HEK293 (cell line): ENCODE data around the gene POM121L12.

Source experiments
- CTCF ChIA-PET: fragments of 350-600 bp; formaldehyde crosslinking; extraction: SDS; loops from one replicate; lab custom pipeline; 2021; ENCODE audit warnings: antibody characterized with exemption; lab: Yijun Ruan, JAX
- POLR2A ChIA-PET: fragments of 300-600 bp; formaldehyde crosslinking; extraction: SDS; loops from one replicate; lab custom pipeline; 2020; ENCODE audit warnings: antibody characterized with exemption, inconsistent platforms; lab: Yijun Ruan, JAX
- H3K27ac ChIP-seq: fragments of 200-500 bp; sonication (Bioruptor generic); 2 replicates; pipeline ENCODE4 v1.5.1; 2014; ENCODE audit warnings: low read depth, low read length, control low read depth, inconsistent platforms; ENCODE audit errors: extremely low read depth
- H3K36me3 ChIP-seq, 2 experiments: fragments of 200-500 bp in 1 of 2; sonication (Bioruptor generic) in 1 of 2; 1 replicate in 1 of 2; 2 replicates in 1 of 2; pipeline ENCODE4 v1.5.1; 2014 to 2017; ENCODE audit warnings: inconsistent platforms in 2 of 2, low read length in 2 of 2; ENCODE audit not compliant: control insufficient read depth in 2 of 2, insufficient read depth in 1 of 2
- H3K4me1 ChIP-seq: fragments of 200-500 bp; sonication (Bioruptor generic); 2 replicates; pipeline ENCODE4 v1.5.1; 2014; ENCODE audit warnings: mild to moderate bottlenecking, low read length, inconsistent platforms; ENCODE audit not compliant: control insufficient read depth, insufficient read depth
- H3K4me3 ChIP-seq: 2 replicates; pipeline ENCODE4 v1.5.1; 2011; ENCODE audit warnings: low read depth, mild to moderate bottlenecking, control low read depth, low read length, moderate library complexity
- H3K9me3 ChIP-seq: fragments of 200-500 bp; sonication (Bioruptor generic); 2 replicates; pipeline ENCODE4 v1.5.1; 2014; ENCODE audit warnings: low read depth, low read length, inconsistent platforms; ENCODE audit not compliant: control insufficient read depth, insufficient read depth
- GLIS1 ChIP-seq: fragments of 450-650 bp; formaldehyde crosslinking; IDR thresholded peaks from 2 replicates; pipeline ENCODE4 v1.5.1; 2016; ENCODE audit warnings: missing biosample characterization, missing genetic modification characterization
- IKZF3 ChIP-seq: fragments of 450-650 bp; IDR thresholded peaks from 2 replicates; pipeline ENCODE4 v1.5.0; 2018; ENCODE audit warnings: missing biosample characterization, mild to moderate bottlenecking, missing genetic modification characterization, moderate library complexity
- KLF10 ChIP-seq: fragments of 450-650 bp; IDR thresholded peaks from 2 replicates; pipeline ENCODE4 v1.5.1; 2018; ENCODE audit warnings: missing biosample characterization, mild to moderate bottlenecking, missing genetic modification characterization
- RBAK ChIP-seq: fragments of 450-650 bp; formaldehyde crosslinking; IDR thresholded peaks from 2 replicates; pipeline ENCODE4 v1.5.1; 2016; ENCODE audit warnings: missing biosample characterization, missing genetic modification characterization
- ZBTB7A ChIP-seq: fragments of 450-650 bp; formaldehyde crosslinking; IDR thresholded peaks from 2 replicates; pipeline ENCODE4 v1.5.1; 2016; ENCODE audit warnings: low read depth, missing biosample characterization, missing genetic modification characterization
- ZNF121 ChIP-seq: fragments of 450-650 bp; formaldehyde crosslinking; IDR thresholded peaks from 2 replicates; pipeline ENCODE4 v1.5.1; 2016; ENCODE audit warnings: missing biosample characterization, missing genetic modification characterization
- ZNF146 ChIP-seq: fragments of 450-650 bp; formaldehyde crosslinking; IDR thresholded peaks from 2 replicates; pipeline ENCODE4 v1.5.1; 2016; ENCODE audit warnings: missing biosample characterization, missing genetic modification characterization
- ZNF175 ChIP-seq: fragments of 450-650 bp; formaldehyde crosslinking; IDR thresholded peaks from 2 replicates; pipeline ENCODE4 v1.5.1; 2016; ENCODE audit warnings: missing biosample characterization, missing genetic modification characterization
- ZNF211 ChIP-seq: fragments of 450-650 bp; formaldehyde crosslinking; IDR thresholded peaks from 2 replicates; pipeline ENCODE4 v1.5.1; 2016; ENCODE audit warnings: low read depth, missing biosample characterization, missing genetic modification characterization
- ZNF311 ChIP-seq: fragments of 450-650 bp; formaldehyde crosslinking; IDR thresholded peaks from 2 replicates; pipeline ENCODE4 v1.5.1; 2017; ENCODE audit warnings: missing biosample characterization, missing genetic modification characterization, borderline replicate concordance
- ZNF354C ChIP-seq: fragments of 450-650 bp; formaldehyde crosslinking; IDR thresholded peaks from 2 replicates; pipeline ENCODE4 v1.5.1; 2016; ENCODE audit warnings: missing biosample characterization, missing genetic modification characterization, low read depth, borderline replicate concordance
- ZNF404 ChIP-seq: fragments of 450-650 bp; formaldehyde crosslinking; IDR thresholded peaks from 2 replicates; pipeline ENCODE4 v1.5.1; 2017; ENCODE audit warnings: missing biosample characterization, missing genetic modification characterization
- ZNF416 ChIP-seq: fragments of 450-650 bp; formaldehyde crosslinking; IDR thresholded peaks from 2 replicates; pipeline ENCODE4 v1.5.1; 2016; ENCODE audit warnings: missing biosample characterization, missing genetic modification characterization
- ZNF423 ChIP-seq: fragments of 450-650 bp; formaldehyde crosslinking; IDR thresholded peaks from 2 replicates; pipeline ENCODE4 v1.5.1; 2016; ENCODE audit warnings: missing biosample characterization, missing genetic modification characterization
- ZNF426 ChIP-seq: fragments of 450-650 bp; formaldehyde crosslinking; IDR thresholded peaks from 2 replicates; pipeline ENCODE4 v1.5.1; 2017; ENCODE audit warnings: missing biosample characterization, missing genetic modification characterization, mild to moderate bottlenecking, inconsistent platforms, moderate library complexity
- ZNF544 ChIP-seq: fragments of 450-650 bp; formaldehyde crosslinking; IDR thresholded peaks from 2 replicates; pipeline ENCODE4 v1.5.0; 2017; ENCODE audit warnings: missing biosample characterization, missing genetic modification characterization
- ZNF558 ChIP-seq: fragments of 450-650 bp; formaldehyde crosslinking; IDR thresholded peaks from 2 replicates; pipeline ENCODE4 v1.5.1; 2016; ENCODE audit warnings: missing biosample characterization, missing genetic modification characterization
- ZNF626 ChIP-seq: fragments of 450-650 bp; sonication (Bioruptor Pico); formaldehyde crosslinking; IDR thresholded peaks from 2 replicates; pipeline ENCODE4 v1.5.1; 2018; ENCODE audit warnings: missing biosample characterization, missing genetic modification characterization, inconsistent platforms
- ZNF645 ChIP-seq: fragments of 450-650 bp; formaldehyde crosslinking; IDR thresholded peaks from 2 replicates; pipeline ENCODE4; 2016; ENCODE audit warnings: missing biosample characterization, missing genetic modification characterization
- ZNF670 ChIP-seq: fragments of 450-650 bp; formaldehyde crosslinking; IDR thresholded peaks from 2 replicates; pipeline ENCODE4 v1.5.1; 2016; ENCODE audit warnings: missing biosample characterization, missing genetic modification characterization, low read depth
- ZNF791 ChIP-seq: fragments of 450-650 bp; formaldehyde crosslinking; IDR thresholded peaks from 2 replicates; pipeline ENCODE4 v1.5.1; 2016; ENCODE audit warnings: missing biosample characterization, missing genetic modification characterization
- ZNF830 ChIP-seq: fragments of 450-650 bp; IDR thresholded peaks from 2 replicates; pipeline ENCODE4 v1.5.0; 2018; ENCODE audit warnings: missing biosample characterization, missing genetic modification characterization, low read depth, mild to moderate bottlenecking, moderate library complexity
- ZSCAN23 ChIP-seq: fragments of 450-650 bp; formaldehyde crosslinking; IDR thresholded peaks from 2 replicates; pipeline ENCODE4 v1.5.1; 2016; ENCODE audit warnings: missing biosample characterization, missing genetic modification characterization
- TF ChIP-seq, protein P1 (sequence below): fragments of 450-650 bp; formaldehyde crosslinking; IDR thresholded peaks from 2 replicates; pipeline ENCODE4 v1.5.1; 2017; ENCODE audit warnings: missing biosample characterization, missing genetic modification characterization
- TF ChIP-seq, protein P2 (sequence below): fragments of 450-650 bp; formaldehyde crosslinking; IDR thresholded peaks from 2 replicates; pipeline ENCODE4 v1.5.1; 2016; ENCODE audit warnings: missing biosample characterization, missing genetic modification characterization
- TF ChIP-seq, protein P3 (sequence below): fragments of 450-650 bp; formaldehyde crosslinking; conservative IDR thresholded peaks from 2 replicates; pipeline ENCODE4 v1.5.1; 2016; ENCODE audit warnings: low read depth, missing biosample characterization, missing genetic modification characterization
- TF ChIP-seq, protein P4 (sequence below): fragments of 450-650 bp; formaldehyde crosslinking; IDR thresholded peaks from 2 replicates; pipeline ENCODE4 v1.5.1; 2016; ENCODE audit warnings: missing biosample characterization, missing genetic modification characterization

The POM121L12 gene

GRCh38 chr7:53035499-53036412 lies at the start of gene POM121L12:
Gene POM121L12 (plus strand): TSS chr7:53035633. CDS start chr7:53035672, 39 bp downstream.
- H3K4me1 ChIP-seq, result no peaks in the 10 kb centered on the region
- H3K36me3 ChIP-seq, result no peaks in the 10 kb centered on the region
- H3K4me3 ChIP-seq, result no peak within 1 kb of the TSS
- CTCF ChIA-PET, result interaction anchor here (0.6 kb wide), 1 partner anchor 10 kb away, joined by 3 read pairs; no protein-coding TSS in a partner anchor
- POLR2A ChIA-PET, result no interaction called here
- no peak within 1 kb of the TSS for H3K27ac ChIP-seq
- TF ChIP-seq ZNF645 (tag by site-specific recombination), result no peak
- TF ChIP-seq ZSCAN23, result no peak
- no peak for TF ChIP-seq ZBTB7A (tag by site-specific recombination)
- no peak for TF ChIP-seq ZNF426 (tag by site-specific recombination)
- no peak for TF ChIP-seq ZNF544 (tag by site-specific recombination)
- TF ChIP-seq, protein P1, sequence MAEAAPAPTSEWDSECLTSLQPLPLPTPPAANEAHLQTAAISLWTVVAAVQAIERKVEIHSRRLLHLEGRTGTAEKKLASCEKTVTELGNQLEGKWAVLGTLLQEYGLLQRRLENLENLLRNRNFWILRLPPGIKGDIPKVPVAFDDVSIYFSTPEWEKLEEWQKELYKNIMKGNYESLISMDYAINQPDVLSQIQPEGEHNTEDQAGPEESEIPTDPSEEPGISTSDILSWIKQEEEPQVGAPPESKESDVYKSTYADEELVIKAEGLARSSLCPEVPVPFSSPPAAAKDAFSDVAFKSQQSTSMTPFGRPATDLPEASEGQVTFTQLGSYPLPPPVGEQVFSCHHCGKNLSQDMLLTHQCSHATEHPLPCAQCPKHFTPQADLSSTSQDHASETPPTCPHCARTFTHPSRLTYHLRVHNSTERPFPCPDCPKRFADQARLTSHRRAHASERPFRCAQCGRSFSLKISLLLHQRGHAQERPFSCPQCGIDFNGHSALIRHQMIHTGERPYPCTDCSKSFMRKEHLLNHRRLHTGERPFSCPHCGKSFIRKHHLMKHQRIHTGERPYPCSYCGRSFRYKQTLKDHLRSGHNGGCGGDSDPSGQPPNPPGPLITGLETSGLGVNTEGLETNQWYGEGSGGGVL (tag by site-specific recombination), result no peak
- no peak for TF ChIP-seq ZNF404 (tag by site-specific recombination)
- no peak for TF ChIP-seq GLIS1 (tag by site-specific recombination)
- no peak for TF ChIP-seq ZNF354C
- TF ChIP-seq, protein P2, sequence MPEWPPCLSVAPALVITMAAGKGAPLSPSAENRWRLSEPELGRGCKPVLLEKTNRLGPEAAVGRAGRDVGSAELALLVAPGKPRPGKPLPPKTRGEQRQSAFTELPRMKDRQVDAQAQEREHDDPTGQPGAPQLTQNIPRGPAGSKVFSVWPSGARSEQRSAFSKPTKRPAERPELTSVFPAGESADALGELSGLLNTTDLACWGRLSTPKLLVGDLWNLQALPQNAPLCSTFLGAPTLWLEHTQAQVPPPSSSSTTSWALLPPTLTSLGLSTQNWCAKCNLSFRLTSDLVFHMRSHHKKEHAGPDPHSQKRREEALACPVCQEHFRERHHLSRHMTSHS (tag by site-specific recombination), result no peak
- TF ChIP-seq KLF10 (tag by site-specific recombination), result no peak
- no peak for TF ChIP-seq ZNF211 (tag by site-specific recombination)
- TF ChIP-seq ZNF830 (tag by site-specific recombination), result no peak
- TF ChIP-seq ZNF175, result no peak
- H3K9me3 ChIP-seq, result no peaks in the 10 kb centered on the region

- Histone ChIP-seq H3K4me1 (no peaks in the 10 kb centered on the region), H3K4me3 (no peak overlapping the region), H3K9me3 (no peaks in the 10 kb centered on the region), H3K36me3 (no peaks in the 10 kb centered on the region), H3K27ac (no peak overlapping the region)
- ChIA-PET CTCF (no interaction called here), POLR2A (no interaction called here)
- TF ChIP-seq ZNF121 (tag by site-specific recombination), result no peak
- no peak for TF ChIP-seq ZNF558 (tag by site-specific recombination)
- TF ChIP-seq RBAK (tag by site-specific recombination), result no peak
- no peak for TF ChIP-seq ZNF626 (tag by site-specific recombination)
- TF ChIP-seq ZNF311 (tag by site-specific recombination), result no peak
- no peak for TF ChIP-seq ZNF423 (tag by site-specific recombination)
- no peak for TF ChIP-seq ZNF791
- no peak for TF ChIP-seq ZNF670
- no peak for TF ChIP-seq ZNF416 (tag by site-specific recombination)
- no peak for TF ChIP-seq ZNF146 (tag by site-specific recombination)
- no peak for TF ChIP-seq IKZF3 (tag by site-specific recombination)
- TF ChIP-seq, protein P3, sequence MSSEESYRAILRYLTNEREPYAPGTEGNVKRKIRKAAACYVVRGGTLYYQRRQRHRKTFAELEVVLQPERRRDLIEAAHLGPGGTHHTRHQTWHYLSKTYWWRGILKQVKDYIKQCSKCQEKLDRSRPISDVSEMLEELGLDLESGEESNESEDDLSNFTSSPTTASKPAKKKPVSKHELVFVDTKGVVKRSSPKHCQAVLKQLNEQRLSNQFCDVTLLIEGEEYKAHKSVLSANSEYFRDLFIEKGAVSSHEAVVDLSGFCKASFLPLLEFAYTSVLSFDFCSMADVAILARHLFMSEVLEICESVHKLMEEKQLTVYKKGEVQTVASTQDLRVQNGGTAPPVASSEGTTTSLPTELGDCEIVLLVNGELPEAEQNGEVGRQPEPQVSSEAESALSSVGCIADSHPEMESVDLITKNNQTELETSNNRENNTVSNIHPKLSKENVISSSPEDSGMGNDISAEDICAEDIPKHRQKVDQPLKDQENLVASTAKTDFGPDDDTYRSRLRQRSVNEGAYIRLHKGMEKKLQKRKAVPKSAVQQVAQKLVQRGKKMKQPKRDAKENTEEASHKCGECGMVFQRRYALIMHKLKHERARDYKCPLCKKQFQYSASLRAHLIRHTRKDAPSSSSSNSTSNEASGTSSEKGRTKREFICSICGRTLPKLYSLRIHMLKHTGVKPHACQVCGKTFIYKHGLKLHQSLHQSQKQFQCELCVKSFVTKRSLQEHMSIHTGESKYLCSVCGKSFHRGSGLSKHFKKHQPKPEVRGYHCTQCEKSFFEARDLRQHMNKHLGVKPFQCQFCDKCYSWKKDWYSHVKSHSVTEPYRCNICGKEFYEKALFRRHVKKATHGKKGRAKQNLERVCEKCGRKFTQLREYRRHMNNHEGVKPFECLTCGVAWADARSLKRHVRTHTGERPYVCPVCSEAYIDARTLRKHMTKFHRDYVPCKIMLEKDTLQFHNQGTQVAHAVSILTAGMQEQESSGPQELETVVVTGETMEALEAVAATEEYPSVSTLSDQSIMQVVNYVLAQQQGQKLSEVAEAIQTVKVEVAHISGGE (tag by site-specific recombination), result no peak
- TF ChIP-seq, protein P4, sequence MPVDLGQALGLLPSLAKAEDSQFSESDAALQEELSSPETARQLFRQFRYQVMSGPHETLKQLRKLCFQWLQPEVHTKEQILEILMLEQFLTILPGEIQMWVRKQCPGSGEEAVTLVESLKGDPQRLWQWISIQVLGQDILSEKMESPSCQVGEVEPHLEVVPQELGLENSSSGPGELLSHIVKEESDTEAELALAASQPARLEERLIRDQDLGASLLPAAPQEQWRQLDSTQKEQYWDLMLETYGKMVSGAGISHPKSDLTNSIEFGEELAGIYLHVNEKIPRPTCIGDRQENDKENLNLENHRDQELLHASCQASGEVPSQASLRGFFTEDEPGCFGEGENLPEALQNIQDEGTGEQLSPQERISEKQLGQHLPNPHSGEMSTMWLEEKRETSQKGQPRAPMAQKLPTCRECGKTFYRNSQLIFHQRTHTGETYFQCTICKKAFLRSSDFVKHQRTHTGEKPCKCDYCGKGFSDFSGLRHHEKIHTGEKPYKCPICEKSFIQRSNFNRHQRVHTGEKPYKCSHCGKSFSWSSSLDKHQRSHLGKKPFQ (tag by site-specific recombination), result no peak
Measured at GRCh38 chr7:52992001-52992400, 43.4 kb upstream of the POM121L12 start.
